HG03103 (cell line): Measurements from ENCODE around the gene PDXDC1.
"Not testable (repeated sequence)": the region's sequence is repeated elsewhere in the genome, so short reads cannot be mapped to it uniquely, and the experiment has no call there.

Experiments used
- ATAC-seq: cut with Tn5 transposase; IDR thresholded peaks from one replicate; pipeline ENCODE4 v1.9.1; 2021; ENCODE audit warnings: low read depth; ENCODE audit not compliant: unreplicated experiment

The PDXDC1 gene

DNA sequence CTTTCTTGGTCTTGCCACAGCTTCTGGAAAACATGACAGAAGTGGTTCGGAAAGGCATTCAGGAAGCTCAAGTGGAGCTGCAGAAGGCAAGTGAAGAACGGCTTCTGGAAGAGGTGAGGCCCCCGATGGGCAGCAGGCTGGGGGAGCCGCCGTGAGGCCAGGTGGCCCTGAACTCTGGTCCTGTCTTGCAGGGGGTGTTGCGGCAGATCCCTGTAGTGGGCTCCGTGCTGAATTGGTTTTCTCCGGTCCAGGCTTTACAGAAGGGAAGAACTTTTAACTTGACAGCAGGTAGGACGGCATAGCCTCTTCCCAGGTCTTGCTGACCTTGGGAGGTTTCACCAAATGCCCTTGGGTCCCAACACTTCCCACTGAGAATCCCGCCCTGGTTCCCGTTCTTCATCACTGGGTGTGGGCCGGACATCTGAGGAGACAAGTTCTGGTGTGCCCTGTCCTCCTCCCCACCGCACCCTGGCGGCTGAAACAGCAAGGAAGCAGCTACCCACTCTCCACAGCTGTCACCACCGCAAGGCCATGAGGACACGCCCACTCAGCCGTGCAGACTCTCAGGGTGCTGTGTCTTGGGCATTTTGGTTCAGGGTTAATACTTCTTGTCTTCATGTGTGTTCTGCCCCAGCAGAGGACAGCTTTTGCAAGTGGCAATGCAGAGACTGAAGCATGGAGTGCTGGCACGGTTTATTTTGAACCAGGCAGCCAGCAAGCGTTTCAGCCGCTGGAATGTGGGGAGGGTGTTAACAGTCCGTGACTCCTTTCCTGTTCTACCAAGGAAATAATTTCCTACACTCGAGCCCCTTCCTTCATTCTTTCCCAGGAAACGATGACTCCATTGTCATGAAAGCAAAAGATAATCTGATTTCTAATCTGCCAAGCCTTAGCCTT is 59.7 kb downstream of the PDXDC1 start:
- ATAC-seq: no peak

- no peak for ATAC-seq
These were observed 60.4 kb downstream of the PDXDC1 start for GRCh38 chr16:15035163-15035729.

- ATAC-seq: no peak
These were observed 62.2 kb downstream of the PDXDC1 start for GRCh38 chr16:15037003-15037402.

GRCh38 chr16:15037745-15038144 is 62.9 kb downstream of the PDXDC1 start:
- ATAC-seq: no peak

GRCh38 chr16:15038689-15039088 is 63.9 kb downstream of the PDXDC1 start:
- no peak for ATAC-seq

DNA sequence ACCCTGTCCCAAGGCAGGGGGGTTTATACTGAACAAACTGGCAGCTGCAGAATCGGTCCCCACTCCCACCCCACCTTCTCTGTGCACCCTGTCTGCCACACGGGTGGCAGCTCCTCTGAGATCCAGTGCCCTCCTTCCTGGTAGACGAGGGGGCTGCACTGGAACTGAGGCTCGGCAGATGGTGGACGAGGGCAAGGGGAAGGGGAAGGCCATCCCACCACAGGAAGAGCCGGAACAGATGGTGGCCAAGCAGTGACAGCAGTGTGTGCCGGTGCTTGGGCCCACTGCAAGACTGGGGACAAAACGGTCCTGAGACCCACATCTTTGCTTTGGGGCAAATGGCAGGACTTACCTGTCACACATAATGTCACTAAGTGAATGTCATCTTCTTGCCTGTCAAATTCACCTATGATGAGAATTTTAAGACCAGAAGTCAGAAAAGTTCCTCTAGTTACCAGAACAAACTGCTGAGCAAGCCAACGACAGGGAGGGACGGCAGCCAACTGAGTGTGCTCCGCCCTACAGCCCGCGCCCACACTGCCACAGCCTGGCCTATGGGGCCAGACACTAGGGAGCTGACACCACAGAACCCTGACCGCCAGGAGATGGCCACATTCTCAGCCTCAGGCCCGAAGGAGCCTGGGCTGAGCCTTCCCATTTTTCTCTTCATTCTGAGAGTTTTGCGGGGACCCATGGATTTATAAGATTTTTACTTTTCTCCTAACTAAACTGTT is 66.6 kb downstream of the PDXDC1 start:
- no peak for ATAC-seq

- no peak for ATAC-seq
These were observed 68.5 kb downstream of the PDXDC1 start for GRCh38 chr16:15043344-15043743.

DNA sequence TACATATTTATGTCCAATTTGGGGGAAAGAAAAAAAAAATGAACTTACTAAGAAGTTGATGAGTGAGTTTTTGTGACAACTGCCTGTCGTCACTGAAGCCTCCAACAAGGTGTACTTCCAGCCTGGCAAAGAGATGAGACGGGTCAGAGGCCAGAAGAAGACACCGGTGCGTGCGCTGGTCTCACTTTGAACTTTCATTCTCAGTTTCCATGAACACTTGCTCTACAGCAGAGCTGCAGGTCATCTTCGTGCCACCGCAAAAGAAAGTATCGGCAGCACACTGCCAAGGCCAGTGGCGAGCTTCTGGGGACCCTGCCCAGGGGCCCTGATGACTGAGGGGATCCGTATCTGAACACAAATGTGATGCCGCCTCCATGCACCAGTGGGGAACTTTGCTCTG is 69.5 kb downstream of the PDXDC1 start:
- ATAC-seq: no peak

DNA sequence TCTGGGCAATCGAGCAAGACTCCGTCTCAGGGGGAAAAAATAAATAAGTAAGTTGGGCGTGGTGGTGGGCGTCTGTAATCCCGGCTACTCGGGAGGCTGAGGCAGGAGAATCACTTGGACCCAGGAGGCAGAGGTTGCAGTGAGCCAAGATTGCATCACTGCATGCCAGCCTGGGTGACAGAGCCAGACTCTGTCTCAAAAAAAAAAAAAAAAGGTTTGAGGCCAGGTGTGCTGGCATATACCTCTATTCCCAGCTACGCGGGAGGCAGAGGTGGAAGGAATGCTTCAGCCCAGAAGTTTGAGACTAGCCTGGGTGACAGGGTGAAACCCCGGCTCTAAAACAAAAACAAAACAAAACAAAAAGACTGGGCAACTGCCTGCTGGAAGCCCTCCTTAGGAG is 70.4 kb downstream of the PDXDC1 start:
- ATAC-seq: not testable (repeated sequence)

DNA sequence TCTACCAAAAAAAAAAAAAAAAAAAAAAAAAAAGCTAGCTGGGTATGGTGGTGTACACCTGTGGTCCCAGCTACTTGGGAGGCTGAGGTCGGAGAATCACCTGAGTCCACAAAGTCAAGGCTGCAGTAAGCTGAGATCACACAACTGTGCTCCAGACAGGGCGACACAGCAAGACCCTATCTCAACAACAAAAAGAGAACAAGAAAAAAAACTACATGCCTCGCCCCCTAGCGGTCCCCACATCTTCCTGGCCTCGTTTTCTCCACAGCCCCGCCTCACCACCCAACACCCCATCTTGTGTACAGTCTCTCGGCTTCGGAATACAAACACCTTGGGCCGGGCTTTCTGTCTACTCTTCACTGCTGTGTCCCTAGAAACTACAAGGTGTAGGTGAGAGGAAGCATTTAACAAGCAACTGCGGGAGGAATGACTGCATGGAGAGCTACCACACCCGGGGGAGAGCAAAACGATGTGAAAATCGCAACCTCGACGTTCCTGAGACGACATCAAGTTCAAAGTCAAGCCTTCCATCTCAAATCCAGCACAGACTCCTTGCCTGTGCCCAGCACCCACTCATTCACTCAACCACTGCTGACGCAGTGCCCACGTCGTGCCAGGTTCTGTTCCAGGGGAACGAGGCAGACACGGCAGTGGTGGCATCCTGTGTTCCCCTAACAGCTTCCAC is 72.0 kb downstream of the PDXDC1 start:
- ATAC-seq: no peak

- ATAC-seq: no peak
These were observed 74.9 kb downstream of the PDXDC1 start for GRCh38 chr16:15049581-15050180.

DNA sequence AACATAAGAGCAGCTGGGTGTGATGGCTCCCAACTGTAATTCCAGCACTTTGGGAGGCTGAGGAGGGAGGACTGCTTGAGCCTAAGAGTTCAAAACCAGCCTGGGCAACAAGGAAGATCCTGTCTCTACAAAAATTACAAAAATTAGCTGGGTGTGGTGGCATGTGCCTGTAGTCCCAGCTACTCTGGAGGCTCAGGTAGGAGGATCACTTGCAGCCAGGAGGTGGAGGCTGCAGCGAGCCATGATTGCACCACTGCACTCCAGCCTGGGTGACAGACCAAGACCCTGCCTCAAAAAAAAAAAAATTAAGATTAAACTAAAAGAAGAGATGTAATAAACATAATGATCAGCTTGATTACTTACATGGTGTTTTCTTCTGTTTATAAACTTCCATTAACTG is 75.6 kb downstream of the PDXDC1 start:
- not testable (repeated sequence) for ATAC-seq

GRCh38 chr16:15051387-15051951 is 76.6 kb downstream of the PDXDC1 start:
- no peak for ATAC-seq

- ATAC-seq: no peak
These were observed 78.1 kb downstream of the PDXDC1 start for GRCh38 chr16:15052747-15053476.

GRCh38 chr16:15053904-15054303 is 79.1 kb downstream of the PDXDC1 start:
- ATAC-seq: no peak

DNA sequence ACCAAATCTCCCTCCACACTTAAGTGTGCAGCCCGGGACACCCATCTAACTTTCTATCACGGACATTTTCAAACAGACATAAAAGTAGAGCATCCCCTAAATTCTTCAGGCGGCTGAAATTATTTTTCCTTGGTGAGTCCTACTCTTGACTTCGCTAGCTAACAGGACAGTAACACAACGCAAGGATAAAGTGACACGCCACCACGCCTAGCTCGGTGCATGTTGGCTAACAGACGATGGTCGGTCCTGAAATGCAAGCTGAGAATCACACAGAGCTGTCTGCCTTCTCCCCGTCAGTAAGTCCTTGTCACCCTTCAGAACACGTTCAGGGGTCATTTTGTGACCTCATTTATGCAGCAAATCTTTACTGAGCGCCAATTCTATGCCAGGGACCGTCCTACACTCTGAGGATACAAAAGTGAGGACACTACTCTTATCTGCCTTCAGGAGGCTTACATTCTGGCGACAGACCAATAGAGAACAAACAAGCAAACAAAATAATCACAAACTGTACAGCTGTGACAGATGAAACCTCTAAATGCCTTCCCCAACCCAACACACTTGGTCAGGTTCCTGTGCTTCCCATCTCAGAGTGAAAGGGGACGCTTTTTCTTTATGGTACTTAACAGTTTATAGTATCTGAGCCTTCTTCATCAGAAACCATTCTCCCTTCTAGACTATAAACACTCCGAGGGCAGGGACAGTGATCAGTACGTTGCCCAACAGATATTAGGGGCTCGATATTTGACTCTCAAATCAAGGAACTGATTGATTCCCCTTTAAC is 79.7 kb downstream of the PDXDC1 start:
- ATAC-seq: no peak

DNA sequence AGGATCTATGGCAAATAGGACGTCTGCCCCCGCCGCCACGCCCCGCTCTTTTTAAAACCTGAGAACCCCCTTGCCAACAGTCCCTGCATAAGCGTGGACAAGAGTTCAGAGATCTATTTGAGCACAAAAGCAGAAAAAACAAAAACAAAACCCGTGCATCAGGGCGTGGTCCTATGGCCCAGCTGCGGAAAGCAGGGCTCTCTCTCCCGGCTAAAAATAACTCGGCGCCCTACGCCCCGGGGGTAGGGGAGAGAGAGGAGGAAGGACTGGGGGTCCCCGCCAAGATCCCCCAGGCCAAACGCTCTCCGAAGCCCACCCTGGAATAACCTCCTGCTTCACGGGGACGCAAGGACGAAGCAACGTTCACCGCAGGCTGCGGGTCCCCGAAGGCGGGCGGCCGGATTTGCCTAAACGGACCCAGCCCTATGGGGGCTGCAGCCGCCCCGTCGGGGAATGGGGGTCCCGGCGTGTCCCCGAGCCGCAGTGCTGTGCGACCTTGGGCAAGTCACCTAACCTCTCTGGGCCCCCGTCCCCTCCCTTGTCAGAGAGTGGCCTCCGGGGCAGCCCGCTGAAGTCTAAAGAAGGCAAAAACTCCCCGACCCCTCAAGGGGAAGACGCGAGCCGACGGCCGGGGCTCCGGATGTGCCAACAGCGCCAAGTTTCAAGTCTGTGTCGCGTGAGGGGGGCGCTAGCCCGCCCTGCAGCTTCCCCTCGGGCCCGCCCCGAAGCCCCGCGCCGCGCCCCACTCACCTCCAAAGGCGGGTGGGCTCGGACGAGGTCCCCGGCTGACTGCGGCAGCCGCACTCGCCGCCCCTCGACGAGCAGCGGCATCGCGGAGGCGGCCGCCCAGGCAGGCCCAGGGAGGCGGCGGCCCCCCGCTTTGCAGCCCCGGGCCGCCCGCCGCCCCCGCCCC is 80.6 kb downstream of the PDXDC1 start:
- ATAC-seq: peak; percentile 48
